Panc1 (cell line): ENCODE data around the gene GBE1.

Source experiments
- CTCF ChIP-seq: fragments of 450-650 bp; IDR thresholded peaks from 2 replicates; pipeline ENCODE4 v1.5.1; 2017; ENCODE audit warnings: mild to moderate bottlenecking
- TCF7L2 ChIP-seq: IDR thresholded peaks from 2 replicates; pipeline ENCODE4 v1.6.1; 2011; ENCODE audit warnings: mild to moderate bottlenecking, low read depth, low read length, inconsistent platforms

- TF ChIP-seq CTCF, result no peak
- no peak for TF ChIP-seq TCF7L2
Measured at GRCh38 chr3:81749265-81749664, 12.2 kb downstream of the GBE1 start.
